HEK293 (cell line): Measurements from ENCODE around the gene PYHIN1.

Source experiments
- GLIS2 ChIP-seq: fragments of 450-650 bp; formaldehyde crosslinking; IDR thresholded peaks from 2 replicates; pipeline ENCODE4 v1.5.1; 2016; ENCODE audit warnings: missing biosample characterization, missing genetic modification characterization
- HOXA7 ChIP-seq: sonication (generic); formaldehyde crosslinking; IDR thresholded peaks from 2 replicates; pipeline ENCODE4 v1.8.1; 2022; ENCODE audit warnings: missing genetic modification reagents, borderline replicate concordance
- WT1 ChIP-seq: fragments of 450-650 bp; formaldehyde crosslinking; IDR thresholded peaks from 2 replicates; pipeline ENCODE4 v1.5.1; 2016; ENCODE audit warnings: missing biosample characterization, missing genetic modification characterization
- ZIC2 ChIP-seq: fragments of 450-650 bp; formaldehyde crosslinking; IDR thresholded peaks from 2 replicates; pipeline ENCODE4 v1.5.1; 2016; ENCODE audit warnings: missing biosample characterization, missing genetic modification characterization
- ZNF10 ChIP-seq: fragments of 450-650 bp; formaldehyde crosslinking; IDR thresholded peaks from 2 replicates; pipeline ENCODE4 v1.5.1; 2017; ENCODE audit warnings: missing biosample characterization, missing genetic modification characterization
- ZNF324 ChIP-seq: fragments of 450-650 bp; formaldehyde crosslinking; IDR thresholded peaks from 2 replicates; pipeline ENCODE4 v1.5.1; 2016; ENCODE audit warnings: missing biosample characterization, missing genetic modification characterization
- ZNF350 ChIP-seq: fragments of 450-650 bp; formaldehyde crosslinking; IDR thresholded peaks from 2 replicates; pipeline ENCODE4 v1.5.0; 2017; ENCODE audit warnings: missing biosample characterization, mild to moderate bottlenecking, missing genetic modification characterization
- ZNF549 ChIP-seq: fragments of 450-650 bp; IDR thresholded peaks from 2 replicates; pipeline ENCODE4 v1.5.1; 2018; ENCODE audit warnings: missing biosample characterization, missing genetic modification characterization, mild to moderate bottlenecking, inconsistent platforms, moderate library complexity
- ZNF76 ChIP-seq: fragments of 450-650 bp; formaldehyde crosslinking; IDR thresholded peaks from 2 replicates; pipeline ENCODE4; 2016; ENCODE audit warnings: low read depth, missing biosample characterization, missing genetic modification characterization, borderline replicate concordance
- ZNF776 ChIP-seq: fragments of 450-650 bp; formaldehyde crosslinking; IDR thresholded peaks from 2 replicates; pipeline ENCODE4 v1.5.0; 2017; ENCODE audit warnings: missing biosample characterization, missing genetic modification characterization, borderline replicate concordance
- TF ChIP-seq, protein P1 (sequence below): fragments of 450-650 bp; formaldehyde crosslinking; IDR thresholded peaks from 2 replicates; pipeline ENCODE4 v1.5.1; 2016; ENCODE audit warnings: missing biosample characterization, missing genetic modification characterization
- TF ChIP-seq, protein P2 (sequence below): fragments of 450-650 bp; formaldehyde crosslinking; IDR thresholded peaks from 2 replicates; pipeline ENCODE4; 2016; ENCODE audit warnings: missing biosample characterization, missing genetic modification characterization

DNA sequence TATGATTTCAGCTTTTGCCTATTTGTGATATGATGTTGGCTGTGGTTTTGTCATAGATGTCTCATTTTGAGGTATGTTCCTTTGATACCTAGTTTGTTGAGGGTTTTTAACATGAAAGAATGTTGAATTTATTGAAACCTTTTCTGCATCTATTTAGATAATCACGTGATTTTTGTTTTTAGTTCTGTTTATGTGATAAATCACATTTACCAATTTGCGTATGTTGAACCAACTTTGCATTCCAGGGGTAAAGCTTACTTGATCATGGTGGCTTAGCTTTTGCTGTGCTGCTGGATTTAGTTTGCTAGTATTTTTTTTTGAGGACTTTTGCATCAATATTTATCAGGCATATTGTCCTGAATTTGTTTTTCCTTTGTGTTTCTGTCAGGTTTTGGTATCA lies 51.9 kb downstream of the PYHIN1 start:
- TF ChIP-seq, protein P1, sequence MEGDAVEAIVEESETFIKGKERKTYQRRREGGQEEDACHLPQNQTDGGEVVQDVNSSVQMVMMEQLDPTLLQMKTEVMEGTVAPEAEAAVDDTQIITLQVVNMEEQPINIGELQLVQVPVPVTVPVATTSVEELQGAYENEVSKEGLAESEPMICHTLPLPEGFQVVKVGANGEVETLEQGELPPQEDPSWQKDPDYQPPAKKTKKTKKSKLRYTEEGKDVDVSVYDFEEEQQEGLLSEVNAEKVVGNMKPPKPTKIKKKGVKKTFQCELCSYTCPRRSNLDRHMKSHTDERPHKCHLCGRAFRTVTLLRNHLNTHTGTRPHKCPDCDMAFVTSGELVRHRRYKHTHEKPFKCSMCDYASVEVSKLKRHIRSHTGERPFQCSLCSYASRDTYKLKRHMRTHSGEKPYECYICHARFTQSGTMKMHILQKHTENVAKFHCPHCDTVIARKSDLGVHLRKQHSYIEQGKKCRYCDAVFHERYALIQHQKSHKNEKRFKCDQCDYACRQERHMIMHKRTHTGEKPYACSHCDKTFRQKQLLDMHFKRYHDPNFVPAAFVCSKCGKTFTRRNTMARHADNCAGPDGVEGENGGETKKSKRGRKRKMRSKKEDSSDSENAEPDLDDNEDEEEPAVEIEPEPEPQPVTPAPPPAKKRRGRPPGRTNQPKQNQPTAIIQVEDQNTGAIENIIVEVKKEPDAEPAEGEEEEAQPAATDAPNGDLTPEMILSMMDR, result no peak
- TF ChIP-seq GLIS2 (tag by site-specific recombination) (no peak), ZIC2 (tag by site-specific recombination) (no peak), ZNF350 (no peak), WT1 (tag by site-specific recombination) (no peak), HOXA7 (CRISPR knock-in tag) (no peak), ZNF549 (no peak), ZNF776 (no peak), ZNF76 (tag by site-specific recombination) (no peak), ZNF10 (tag by site-specific recombination) (no peak), ZNF324 (no peak)
- TF ChIP-seq, protein P2, sequence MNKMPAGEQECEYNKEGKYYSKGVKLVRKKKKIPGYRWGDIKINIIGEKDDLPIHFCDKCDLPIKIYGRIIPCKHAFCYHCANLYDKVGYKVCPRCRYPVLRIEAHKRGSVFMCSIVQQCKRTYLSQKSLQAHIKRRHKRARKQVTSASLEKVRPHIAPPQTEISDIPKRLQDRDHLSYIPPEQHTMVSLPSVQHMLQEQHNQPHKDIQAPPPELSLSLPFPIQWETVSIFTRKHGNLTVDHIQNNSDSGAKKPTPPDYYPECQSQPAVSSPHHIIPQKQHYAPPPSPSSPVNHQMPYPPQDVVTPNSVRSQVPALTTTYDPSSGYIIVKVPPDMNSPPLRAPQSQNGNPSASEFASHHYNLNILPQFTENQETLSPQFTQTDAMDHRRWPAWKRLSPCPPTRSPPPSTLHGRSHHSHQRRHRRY, result no peak
